Endodermal cell (in vitro differentiated cells): ENCODE results near the gene DRD2. TPM values are rescaled to one million over a fixed set of nuclear protein-coding genes. Genes with fewer than 3 reads are reported as not detected.

ENCODE experiments used
- DNase-seq: peaks from one replicate; pipeline ENCODE4 v3.0.0-alpha.2; 2017
- H3K27ac ChIP-seq: 2 replicates; pipeline ENCODE4 v1.5.1; 2013; ENCODE audit warnings: mild to moderate bottlenecking, low read depth, low read length, moderate library complexity
- H3K27me3 ChIP-seq: 2 replicates; pipeline ENCODE4 v1.6.1; 2013; ENCODE audit warnings: mild to moderate bottlenecking, low read length, moderate library complexity; ENCODE audit not compliant: insufficient read depth, control insufficient read depth, poor library complexity, severe bottlenecking
- H3K36me3 ChIP-seq: 2 replicates; pipeline ENCODE4 v1.7.0; 2013; ENCODE audit warnings: mild to moderate bottlenecking, low read length, moderate library complexity; ENCODE audit not compliant: control insufficient read depth, insufficient read depth
- H3K4me1 ChIP-seq: one replicate; pipeline ENCODE4 v1.7.0; 2013; ENCODE audit warnings: low read length; ENCODE audit not compliant: control insufficient read depth, insufficient read depth
- H3K4me3 ChIP-seq: 2 replicates; pipeline ENCODE4 v1.5.1; 2013; ENCODE audit warnings: mild to moderate bottlenecking, low read length, moderate library complexity
- H3K9ac ChIP-seq: 2 replicates; pipeline ENCODE4 v1.6.1; 2013; ENCODE audit warnings: mild to moderate bottlenecking, low read length, moderate library complexity; ENCODE audit not compliant: poor library complexity, severe bottlenecking; ENCODE audit errors: extremely low read depth
- H3K9me3 ChIP-seq: 2 replicates; pipeline ENCODE4 v1.6.1; 2013; ENCODE audit warnings: mild to moderate bottlenecking, low read length, moderate library complexity; ENCODE audit not compliant: control insufficient read depth
- H3K27ac Mint-ChIP-seq: 2 replicates; pipeline ENCODE4 v1.8.0; 2020; ENCODE audit warnings: mixed read lengths
- H3K27me3 Mint-ChIP-seq: 2 replicates; pipeline ENCODE4 v1.8.0; 2021; ENCODE audit warnings: mild to moderate bottlenecking, mixed read lengths; ENCODE audit not compliant: insufficient read depth
- H3K36me3 Mint-ChIP-seq: 2 replicates; pipeline ENCODE4 v1.8.0; 2020; ENCODE audit warnings: low read depth, mixed read lengths
- H3K4me1 Mint-ChIP-seq: 2 replicates; pipeline ENCODE4 v1.8.0; 2020; ENCODE audit warnings: mixed read lengths
- H3K4me3 Mint-ChIP-seq: 2 replicates; pipeline ENCODE4 v1.8.0; 2020; ENCODE audit warnings: mild to moderate bottlenecking, moderate library complexity, mixed read lengths
- H3K9me3 Mint-ChIP-seq: 2 replicates; pipeline ENCODE4 v1.8.0; 2020; ENCODE audit warnings: mild to moderate bottlenecking, mixed read lengths
- CTCF ChIP-seq: fragments of 200-600 bp; sonication (generic); conservative IDR thresholded peaks from 2 replicates; pipeline ENCODE4 v1.5.0; 2021; ENCODE audit warnings: antibody characterized with exemption, mild to moderate bottlenecking
- WGBS, 2 experiments: methylation state at CpG; one replicate each; pipeline versions ENCODE4 v1.1.5 to v1.1.7; 2013; ENCODE audit warnings: missing lambda C conversion rate in 2 of 2, mixed read lengths in 1 of 2; ENCODE audit not compliant: insufficient coverage in 1 of 2, insufficient read length in 1 of 2; 5-methylcytosine and 5-hydroxymethylcytosine counted together
- total RNA-seq, 2 donors: library from RNA; stranded (reverse); fragmentation: NEBNext Ultra II Directional in 1 of 2; extraction: Animal tissue kit (Norgen Biotek cat#: 25700) in 1 of 2; gene quantifications; 2 replicates in 1 of 2; 3 replicates in 1 of 2; pipeline ENCODE4 v1.2.1, GENCODE V29; 2021

Gene DRD2
- total RNA-seq, 2 donors from 2014 or later, result 0.35 to 2.1 TPM

GRCh38 chr11:113481672-113482071 is 6.5 kb upstream of the DRD2 start:
- H3K27me3 Mint-ChIP-seq, result peaks cover 54% of the 10 kb centered on the region

DNA sequence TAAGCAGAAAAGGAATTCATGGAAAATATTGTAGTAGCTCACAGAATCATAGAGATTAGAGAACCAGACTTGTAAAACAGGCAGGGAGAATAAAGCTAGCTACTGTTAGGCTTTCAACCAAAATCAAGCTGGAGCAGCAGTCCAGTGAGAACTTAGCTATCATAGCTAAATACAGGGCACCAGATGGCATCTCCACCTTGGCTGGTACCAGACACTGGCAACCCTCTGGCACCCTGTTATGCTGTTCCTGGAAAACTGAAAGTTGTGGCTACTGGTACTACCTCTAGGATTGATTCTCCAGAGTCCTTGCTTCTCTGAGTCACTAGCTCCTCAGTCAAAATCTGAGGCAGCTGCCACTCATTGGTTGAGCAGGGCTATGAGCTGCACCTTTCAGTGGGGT is 6.0 kb upstream of the DRD2 start:
- Histone ChIP-seq H3K36me3 (no peaks in the 10 kb centered on the region), H3K9me3 (no peaks in the 10 kb centered on the region), H3K4me1 (no peaks in the 10 kb centered on the region), H3K27me3 (peaks cover 32% of the 10 kb centered on the region), H3K9ac (no peak overlapping the region), H3K27ac (no peak overlapping the region), H3K4me3 (no peak overlapping the region)
- Mint-ChIP-seq H3K27ac (no peak overlapping the region), H3K27me3 (peaks cover 59% of the 10 kb centered on the region), H3K4me3 (no peak overlapping the region), H3K36me3 (no peaks in the 10 kb centered on the region), H3K4me1 (no peaks in the 10 kb centered on the region), H3K9me3 (no peaks in the 10 kb centered on the region)
- no peak for TF ChIP-seq CTCF
- no peak for DNase-seq

More at GRCh38 chr11:113481672-113482071, 6.5 kb upstream of the DRD2 start:
- Mint-ChIP-seq H3K4me3 (no peak overlapping the region), H3K36me3 (no peaks in the 10 kb centered on the region), H3K27ac (no peak overlapping the region), H3K9me3 (no peaks in the 10 kb centered on the region), H3K4me1 (no peaks in the 10 kb centered on the region)
- Histone ChIP-seq H3K4me3 (no peak overlapping the region), H3K4me1 (no peaks in the 10 kb centered on the region), H3K27ac (no peak overlapping the region), H3K9me3 (no peaks in the 10 kb centered on the region), H3K27me3 (peaks cover 28% of the 10 kb centered on the region), H3K36me3 (no peaks in the 10 kb centered on the region), H3K9ac (no peak overlapping the region)
- no peak for DNase-seq
- TF ChIP-seq CTCF, result no peak
- 80 to 84% methylated on average over 2 to 3 of the region's 3 CpGs for WGBS, 2 experiments

- Histone ChIP-seq H3K9ac (no peak overlapping the region), H3K4me3 (no peak overlapping the region), H3K9me3 (no peaks in the 10 kb centered on the region), H3K27ac (no peak overlapping the region), H3K27me3 (peaks cover 67% of the 10 kb centered on the region), H3K4me1 (no peaks in the 10 kb centered on the region), H3K36me3 (no peaks in the 10 kb centered on the region)
- Mint-ChIP-seq H3K4me1 (peaks cover 4% of the 10 kb centered on the region), H3K27ac (no peak overlapping the region), H3K4me3 (no peak overlapping the region), H3K9me3 (no peaks in the 10 kb centered on the region), H3K27me3 (peaks cover 87% of the 10 kb centered on the region), H3K36me3 (no peaks in the 10 kb centered on the region)
- peak; percentile 74 for TF ChIP-seq CTCF
- DNase-seq, result peak; percentile 78
- 55 to 64% methylated on average over 2 to 8 of the region's 8 CpGs for WGBS, 2 experiments
Observed at GRCh38 chr11:113477321-113477720, 2.1 kb upstream of the DRD2 start.
